ENCODE data around the gene XYLT2.
"Not testable (repeated sequence)": the region's sequence is repeated elsewhere in the genome, so short reads cannot be mapped to it uniquely, and the experiment has no call there.

The XYLT2 gene

GRCh38 chr17:50345432-50346312, at the start of gene XYLT2:
TSS of gene XYLT2 (plus strand) at chr17:50346126. CDS start at chr17:50346141, 15 bp downstream.
- peak; percentile 99 for DNase-seq (ENCODE audit: low spot score)
- in situ Hi-C loops (cut with MboI; ENCODE audit: low pct_unique_long_range_greater_than_20kb, low sequenced_read_pairs, unreplicated experiment), result no loop called here
- no peak for TF ChIP-seq CTCF (IDR thresholded peaks at IDR 0.05; ENCODE audit: extremely low read depth, insufficient read depth, missing control alignments)

GRCh38 chr17:50297407-50297865, 48.5 kb upstream of the XYLT2 start:
- peak; percentile 80 for DNase-seq (ENCODE audit: low spot score)
- peak; percentile 98 for TF ChIP-seq CTCF (IDR thresholded peaks at IDR 0.05; ENCODE audit: extremely low read depth, insufficient read depth, missing control alignments)
- in situ Hi-C loops (cut with MboI; ENCODE audit: low pct_unique_long_range_greater_than_20kb, low sequenced_read_pairs, unreplicated experiment), result no loop called here

GRCh38 chr17:50298018-50298417, 47.9 kb upstream of the XYLT2 start:
- no peak for DNase-seq (ENCODE audit: low spot score)
- TF ChIP-seq CTCF (IDR thresholded peaks at IDR 0.05; ENCODE audit: extremely low read depth, insufficient read depth, missing control alignments), result no peak
- in situ Hi-C loops (cut with MboI; ENCODE audit: low pct_unique_long_range_greater_than_20kb, low sequenced_read_pairs, unreplicated experiment), result no loop called here

GRCh38 chr17:50299776-50300175, 46.1 kb upstream of the XYLT2 start:
- TF ChIP-seq CTCF (IDR thresholded peaks at IDR 0.05; ENCODE audit: extremely low read depth, insufficient read depth, missing control alignments), result no peak
- in situ Hi-C loops (cut with MboI; ENCODE audit: low pct_unique_long_range_greater_than_20kb, low sequenced_read_pairs, unreplicated experiment), result no loop called here
- DNase-seq (ENCODE audit: low spot score), result no peak

GRCh38 chr17:50300824-50301223, 45.1 kb upstream of the XYLT2 start:
- DNase-seq (ENCODE audit: low spot score); in situ Hi-C loops (cut with MboI; ENCODE audit: low pct_unique_long_range_greater_than_20kb, low sequenced_read_pairs, unreplicated experiment): not testable (repeated sequence)

GRCh38 chr17:50301891-50302584, 43.9 kb upstream of the XYLT2 start:
- no peak for TF ChIP-seq CTCF (IDR thresholded peaks at IDR 0.05; ENCODE audit: extremely low read depth, insufficient read depth, missing control alignments)
- no peak for DNase-seq (ENCODE audit: low spot score)
- in situ Hi-C loops (cut with MboI; ENCODE audit: low pct_unique_long_range_greater_than_20kb, low sequenced_read_pairs, unreplicated experiment), result no loop called here

GRCh38 chr17:50303051-50303450, 42.9 kb upstream of the XYLT2 start:
- no peak for TF ChIP-seq CTCF (IDR thresholded peaks at IDR 0.05; ENCODE audit: extremely low read depth, insufficient read depth, missing control alignments)
- DNase-seq (ENCODE audit: low spot score), result no peak
- in situ Hi-C loops (cut with MboI; ENCODE audit: low pct_unique_long_range_greater_than_20kb, low sequenced_read_pairs, unreplicated experiment), result no loop called here
